Measurements from ENCODE around the gene FBN1.

FBN1 gene

DNA sequence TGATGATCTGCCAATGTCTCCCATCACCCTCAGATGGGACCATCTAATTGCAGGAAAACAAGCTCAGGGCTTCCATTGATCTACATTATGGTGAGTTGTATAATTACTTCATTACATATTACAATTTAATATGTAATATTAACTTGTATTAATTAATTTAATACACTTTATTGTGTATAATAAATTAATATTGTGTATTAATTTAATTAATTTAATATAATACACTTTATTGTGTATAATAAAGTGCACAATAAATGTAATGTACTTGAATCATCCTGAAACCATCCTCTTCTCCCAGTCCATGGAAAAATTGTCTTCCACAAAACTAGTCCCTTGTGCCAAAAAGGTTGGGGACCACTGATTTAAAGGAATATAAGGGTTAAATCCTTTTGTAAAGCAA lies 123.4 kb downstream of the FBN1 start:
- CTCF ChIA-PET: no interaction called here
- DNase-seq (ENCODE audit: extremely low spot score): no peak
- POLR2A ChIA-PET: no interaction called here
- TF ChIP-seq, protein P1, sequence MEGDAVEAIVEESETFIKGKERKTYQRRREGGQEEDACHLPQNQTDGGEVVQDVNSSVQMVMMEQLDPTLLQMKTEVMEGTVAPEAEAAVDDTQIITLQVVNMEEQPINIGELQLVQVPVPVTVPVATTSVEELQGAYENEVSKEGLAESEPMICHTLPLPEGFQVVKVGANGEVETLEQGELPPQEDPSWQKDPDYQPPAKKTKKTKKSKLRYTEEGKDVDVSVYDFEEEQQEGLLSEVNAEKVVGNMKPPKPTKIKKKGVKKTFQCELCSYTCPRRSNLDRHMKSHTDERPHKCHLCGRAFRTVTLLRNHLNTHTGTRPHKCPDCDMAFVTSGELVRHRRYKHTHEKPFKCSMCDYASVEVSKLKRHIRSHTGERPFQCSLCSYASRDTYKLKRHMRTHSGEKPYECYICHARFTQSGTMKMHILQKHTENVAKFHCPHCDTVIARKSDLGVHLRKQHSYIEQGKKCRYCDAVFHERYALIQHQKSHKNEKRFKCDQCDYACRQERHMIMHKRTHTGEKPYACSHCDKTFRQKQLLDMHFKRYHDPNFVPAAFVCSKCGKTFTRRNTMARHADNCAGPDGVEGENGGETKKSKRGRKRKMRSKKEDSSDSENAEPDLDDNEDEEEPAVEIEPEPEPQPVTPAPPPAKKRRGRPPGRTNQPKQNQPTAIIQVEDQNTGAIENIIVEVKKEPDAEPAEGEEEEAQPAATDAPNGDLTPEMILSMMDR (IDR thresholded peaks at IDR 0.05; ENCODE audit: control extremely low read depth, extremely low read depth, low read depth, missing control alignments): no peak

DNA sequence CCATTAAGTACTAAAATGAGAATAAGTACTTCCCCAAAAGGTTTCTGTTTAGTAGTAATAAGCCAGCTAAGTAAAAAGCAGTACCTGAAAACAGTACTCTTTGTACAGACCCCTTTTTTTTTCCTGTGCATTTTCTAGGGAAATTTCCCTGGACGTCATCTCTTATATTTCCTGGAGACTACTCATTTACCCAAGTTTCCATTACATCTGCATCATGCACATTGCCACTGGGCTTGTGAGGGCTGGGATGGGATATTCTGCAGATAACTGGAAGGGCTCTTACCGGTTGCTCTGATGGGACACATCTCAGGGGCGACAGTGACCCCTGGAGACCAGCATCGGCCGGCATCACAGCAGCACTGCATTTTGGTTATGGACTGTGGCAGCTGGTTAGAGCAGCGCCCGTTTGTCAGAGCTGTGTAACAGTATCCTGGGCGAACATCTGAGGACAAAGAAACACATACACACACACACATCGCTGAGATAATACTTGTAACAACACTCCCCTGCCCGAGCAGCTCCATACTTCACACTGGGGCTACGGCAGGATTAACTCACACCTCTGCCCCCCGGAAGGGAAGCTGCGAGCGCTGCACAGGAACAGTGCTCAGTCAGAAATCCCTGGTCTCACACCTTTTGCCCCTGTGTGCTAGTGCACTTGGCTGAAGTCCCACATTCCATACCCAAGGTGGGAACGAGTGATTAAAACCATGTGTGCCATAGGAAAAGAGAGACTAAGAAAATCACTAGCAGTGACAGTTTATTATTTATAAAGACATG lies 124.9 kb downstream of the FBN1 start:
- TF ChIP-seq, protein P1 (IDR thresholded peaks at IDR 0.05; ENCODE audit: control extremely low read depth, extremely low read depth, low read depth, missing control alignments): no peak
- POLR2A ChIA-PET: no interaction called here
- DNase-seq (ENCODE audit: extremely low spot score): no peak
- CTCF ChIA-PET: no interaction called here

DNA sequence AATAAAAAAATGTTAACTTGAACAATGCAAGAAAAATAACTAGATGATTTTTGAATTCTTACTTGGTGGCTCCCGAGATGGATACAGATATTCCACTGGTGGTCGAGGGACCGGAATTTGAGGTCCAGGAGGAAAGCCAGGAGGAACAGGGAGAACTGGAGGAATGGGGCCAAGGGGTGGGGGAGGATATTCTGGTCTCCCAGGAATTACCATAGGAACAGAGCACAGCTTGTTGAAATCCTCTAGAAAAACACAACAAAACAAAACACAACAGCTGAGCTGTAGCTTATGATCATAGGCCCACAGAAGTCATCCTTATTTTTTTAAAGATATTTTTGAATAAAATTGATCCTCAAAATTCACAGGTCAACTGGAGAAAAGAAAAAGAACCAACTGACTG lies 129.4 kb downstream of the FBN1 start:
- DNase-seq (ENCODE audit: extremely low spot score): no peak
- TF ChIP-seq, protein P1 (IDR thresholded peaks at IDR 0.05; ENCODE audit: control extremely low read depth, extremely low read depth, low read depth, missing control alignments): no peak
- CTCF ChIA-PET: interaction anchor here (1.5 to 2.2 kb wide), 2 partner anchors 9 to 10 kb away, joined by 4 to 9 read pairs; no protein-coding TSS in a partner anchor
- POLR2A ChIA-PET: no interaction called here

DNA sequence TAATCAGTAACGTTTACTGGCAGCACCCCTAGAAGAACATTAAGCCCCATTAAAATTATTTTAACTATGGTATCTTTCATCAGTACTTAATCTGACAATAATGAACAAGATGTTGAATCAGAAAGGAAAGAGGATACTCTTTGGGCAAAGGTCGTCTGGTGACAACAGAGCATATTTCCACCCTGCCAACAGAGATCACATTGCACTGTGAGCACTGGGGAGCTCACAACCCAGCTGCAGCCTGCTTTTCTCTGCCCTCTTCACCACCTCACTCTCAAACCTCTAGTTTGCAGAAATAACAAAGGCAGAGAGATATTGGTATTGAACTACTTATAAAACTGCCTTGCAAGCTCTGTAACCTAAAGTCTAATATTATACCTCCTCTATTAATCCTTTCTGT lies 130.0 kb downstream of the FBN1 start:
- TF ChIP-seq, protein P1 (IDR thresholded peaks at IDR 0.05; ENCODE audit: control extremely low read depth, extremely low read depth, low read depth, missing control alignments): no peak
- CTCF ChIA-PET: interaction anchor here (1.7 to 2.2 kb wide), 2 partner anchors 10 kb away, joined by 4 read pairs; no protein-coding TSS in a partner anchor
- DNase-seq (ENCODE audit: extremely low spot score): no peak
- POLR2A ChIA-PET: no interaction called here

DNA sequence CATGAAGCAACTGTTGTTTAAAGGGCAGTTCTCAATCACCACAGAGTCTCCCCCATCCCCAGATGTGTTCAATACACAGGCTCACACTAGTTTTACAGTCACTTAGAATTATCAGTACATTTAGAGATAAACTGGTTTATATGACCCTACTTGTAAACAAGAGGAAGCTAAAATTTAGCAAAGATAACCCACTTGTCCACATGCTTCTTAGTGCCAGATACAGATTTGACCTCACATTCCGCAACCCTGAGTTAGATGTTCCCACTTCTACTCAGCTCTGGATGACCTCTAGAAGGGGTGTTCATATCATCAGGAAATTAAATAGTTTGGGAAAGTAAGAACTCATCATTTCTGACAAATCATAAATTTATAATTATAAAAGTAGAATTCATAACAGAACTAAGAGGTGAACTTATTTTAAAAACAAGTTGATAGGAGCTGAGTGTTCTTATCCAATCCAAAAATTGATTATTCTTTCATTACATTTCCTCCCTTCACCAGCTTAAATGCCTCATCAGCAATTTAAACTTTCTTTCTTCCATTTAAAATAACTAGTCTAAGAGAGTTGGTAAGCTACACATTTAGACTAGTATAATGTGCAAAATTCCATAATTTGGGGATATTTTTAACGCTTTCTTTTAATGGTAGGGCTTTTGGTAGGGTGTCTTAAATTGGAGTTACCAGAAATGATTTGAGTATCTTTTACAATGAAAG lies 131.2 kb downstream of the FBN1 start:
- TF ChIP-seq, protein P1 (IDR thresholded peaks at IDR 0.05; ENCODE audit: control extremely low read depth, extremely low read depth, low read depth, missing control alignments): no peak
- CTCF ChIA-PET: interaction anchor here (1.2 to 2.2 kb wide), 4 partner anchors 8 to 347 kb away, joined by 3 to 4 read pairs (median 4); no protein-coding TSS in a partner anchor
- POLR2A ChIA-PET: no interaction called here
- DNase-seq (ENCODE audit: extremely low spot score): no peak

DNA sequence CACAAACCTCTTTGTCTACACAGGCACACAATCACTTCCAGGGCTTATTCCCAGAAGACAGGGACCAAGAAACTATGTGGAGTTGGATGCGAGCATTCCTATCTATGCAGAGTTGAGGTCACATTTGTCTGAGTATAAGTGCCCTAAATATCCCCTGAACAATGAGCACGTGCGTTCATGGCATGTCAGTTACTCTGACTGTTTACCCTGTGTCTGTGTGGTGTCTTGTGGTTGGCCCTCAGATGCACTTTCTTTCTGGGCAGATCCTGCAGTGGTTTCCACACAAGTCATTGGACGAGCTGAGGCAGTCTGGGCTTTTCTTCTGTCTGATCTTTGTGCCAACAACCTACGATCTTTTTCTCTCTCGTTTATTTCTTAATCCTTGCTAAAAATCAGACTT lies 134.5 kb downstream of the FBN1 start:
- DNase-seq (ENCODE audit: extremely low spot score): no peak
- CTCF ChIA-PET: interaction anchor here (1.1 to 1.5 kb wide), 2 partner anchors 39 to 50 kb away, joined by 3 to 4 read pairs; no protein-coding TSS in a partner anchor
- POLR2A ChIA-PET: no interaction called here
- TF ChIP-seq, protein P1 (IDR thresholded peaks at IDR 0.05; ENCODE audit: control extremely low read depth, extremely low read depth, low read depth, missing control alignments): no peak

Data from GM10248 (cell line).